ENCODE measurements around the gene GPRIN2. TPM values are rescaled to one million over a fixed set of nuclear protein-coding genes. Genes with fewer than 3 reads are reported as not detected.
A peak's percentile ranks its signal among the peaks of the same experiment; 100 is the strongest.

Gene GPRIN2
- total and polyA plus RNA-seq, 2 of the 8 experiments (the other 6 are each of a cell fraction or from before 2014, with no cell fraction given): 14.3 to 18.6 TPM

- no peak for DNase-seq (ENCODE audit: low read depth in 1 of 2, low spot score in 2 of 2)
- 87% methylated on average over 6 of the region's 6 CpGs; no CpG with 5 or more reads in 1 of the 2 experiments for WGBS, 2 experiments (ENCODE audit: extremely low coverage in 1 of 2, insufficient coverage in 1 of 2, insufficient read length in 1 of 2, insufficient replicate concordance in 2 of 2, low coverage in 1 of 2, low lambda C conversion rate in 2 of 2, missing lambda C conversion rate in 1 of 2)
- no peak overlapping the region for H3K9ac ChIP-seq (replicated peaks in 1 of 4; ENCODE audit: extremely low read depth in 1 of 4, low read depth in 3 of 4, low read length in 3 of 4)
- no peaks in the 10 kb centered on the region for H3K9me3 ChIP-seq (ENCODE audit: insufficient read depth in 2 of 2, low read depth in 1 of 2, low read length in 1 of 2)
- H3K14ac ChIP-seq (ENCODE audit: insufficient read length): no peak overlapping the region
- CTCF ChIA-PET (ENCODE audit: partially characterized antibody): interaction anchor here (0.9 to 6.5 kb wide), 3 partner anchors 9 to 14 kb away, joined by 4 to 46 read pairs (median 23); no protein-coding TSS in a partner anchor
- POLR2A ChIA-PET (ENCODE audit: partially characterized antibody): interaction anchor here (1.3 kb wide), 1 partner anchor 21 kb away, joined by 4 read pairs; the partner anchor contains the start of gene GPRIN2
- no peak overlapping the region for H3K4me3 ChIP-seq (ENCODE audit: extremely low read depth in 1 of 4, insufficient read depth in 2 of 4, low read depth in 3 of 4, low read length in 4 of 4)
- H3K79me2 ChIP-seq (ENCODE audit: control insufficient read depth in 1 of 2, insufficient read depth in 2 of 2, low read length in 2 of 2): no peaks in the 10 kb centered on the region
- no peak for FAIRE-seq
- no peaks in the 10 kb centered on the region for H3K79me1 ChIP-seq (ENCODE audit: low read depth, low read length)
- peaks cover 7 to 10% (median 8%) of the 10 kb centered on the region in 4 experiments; a peak in 6 of 7 replicates for H3K4me1 ChIP-seq (replicated peaks in 1 of 4; ENCODE audit: control insufficient read depth in 3 of 4, insufficient read depth in 4 of 4, low read length in 3 of 4)
- H3K23ac ChIP-seq (ENCODE audit: insufficient read length): no peak overlapping the region
- H2BK20ac ChIP-seq (ENCODE audit: low read length): no peak overlapping the region
- H3K4ac ChIP-seq (replicated peaks; ENCODE audit: insufficient read length, low read depth, low read length): peak overlapping the region; percentile 1
- no peak overlapping the region for H2BK5ac ChIP-seq (ENCODE audit: low read depth, low read length)
- peaks cover 0 to 6% (median 1%) of the 10 kb centered on the region in 4 experiments; a peak in 4 of 7 replicates for H3K27me3 ChIP-seq (replicated peaks in 1 of 4; ENCODE audit: control insufficient read depth in 3 of 4, extremely low read depth in 1 of 4, insufficient read depth in 3 of 4, low read length in 3 of 4)
- H3K18ac ChIP-seq (ENCODE audit: extremely low read depth, low read length): no peak overlapping the region
- H2BK120ac ChIP-seq (replicated peaks; ENCODE audit: low read depth, low read length): no peak overlapping the region
- peaks cover 0 to 2% of the 10 kb centered on the region in 2 experiments for H4K20me1 ChIP-seq (replicated peaks in 1 of 2; ENCODE audit: control insufficient read depth in 1 of 2, insufficient read depth in 2 of 2, low read length in 2 of 2)
- H2BK15ac ChIP-seq (ENCODE audit: low read length): no peak overlapping the region
- H2AFZ ChIP-seq (ENCODE audit: low read length): no peak overlapping the region
- H2BK12ac ChIP-seq (ENCODE audit: low read depth, low read length): no peak overlapping the region
- H2AK5ac ChIP-seq (ENCODE audit: low read depth, low read length): 0 out of 2 replicates have a peak overlapping the region, but pooled peaks have one; percentile 13
- H4K91ac ChIP-seq (replicated peaks; ENCODE audit: insufficient read length, low read length): peak overlapping the region; percentile 0
- peaks cover 2% of the 10 kb centered on the region; the same call in 1 of the 2 replicates for H3K23me2 ChIP-seq (ENCODE audit: low read depth, low read length)
- H3K27ac ChIP-seq (ENCODE audit: low read depth, low read length): no peak overlapping the region
- H3K36me3 ChIP-seq (ENCODE audit: control insufficient read depth in 2 of 4, insufficient read depth in 4 of 4, low read length in 3 of 4): no peaks in the 10 kb centered on the region
- H3K56ac ChIP-seq (replicated peaks; ENCODE audit: insufficient read length, low read depth, low read length): no peak overlapping the region
- no peak overlapping the region for H3K4me2 ChIP-seq (ENCODE audit: insufficient read depth in 1 of 2, low read depth in 2 of 2, low read length in 2 of 2)
- no peak overlapping the region for H4K8ac ChIP-seq (ENCODE audit: extremely low read depth, insufficient read depth, low read length)
- H4K5ac ChIP-seq (ENCODE audit: insufficient read length, low read depth, low read length): no peak overlapping the region
- TF ChIP-seq POLR2AphosphoS5 (IDR thresholded peaks at IDR 0.05; ENCODE audit: low read depth, low read length) (no peak), EGR1 (IDR thresholded peaks at IDR 0.05; ENCODE audit: borderline replicate concordance, low read depth, low read length) (no peak), FOSL1 (IDR thresholded peaks at IDR 0.05; ENCODE audit: insufficient read depth, low read depth, low read length) (no peak), CBX8 (IDR thresholded peaks at IDR 0.05; ENCODE audit: borderline replicate concordance, low read depth, low read length) (no peak), GABPA (IDR thresholded peaks at IDR 0.05; ENCODE audit: borderline replicate concordance, insufficient read depth, low read length) (no peak), CTCF (IDR thresholded peaks at IDR 0.05; ENCODE audit: control extremely low read depth in 1 of 3, insufficient read depth in 1 of 3, low read depth in 1 of 3, low read length in 3 of 3) (no peak), CTBP2 (IDR thresholded peaks at IDR 0.05; ENCODE audit: borderline replicate concordance, insufficient read depth, insufficient read length, low read length) (no peak), CBX5 (IDR thresholded peaks at IDR 0.05; ENCODE audit: low read depth, low read length) (no peak), TBP (IDR thresholded peaks at IDR 0.05; ENCODE audit: low read depth, low read length) (no peak)
- TF ChIP-seq, protein P1, sequence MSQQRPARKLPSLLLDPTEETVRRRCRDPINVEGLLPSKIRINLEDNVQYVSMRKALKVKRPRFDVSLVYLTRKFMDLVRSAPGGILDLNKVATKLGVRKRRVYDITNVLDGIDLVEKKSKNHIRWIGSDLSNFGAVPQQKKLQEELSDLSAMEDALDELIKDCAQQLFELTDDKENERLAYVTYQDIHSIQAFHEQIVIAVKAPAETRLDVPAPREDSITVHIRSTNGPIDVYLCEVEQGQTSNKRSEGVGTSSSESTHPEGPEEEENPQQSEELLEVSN (IDR thresholded peaks at IDR 0.05): no peak
Measured at GRCh38 chr10:46536171-46536570, 20.3 kb downstream of the GPRIN2 start.
